C4-2B (cell line): ENCODE results near the gene RNPEP.

Experiments
- H3K27ac ChIP-seq: fragments of 450-650 bp; 2 replicates; pipeline ENCODE4 v1.5.1; 2017
- CTCF ChIP-seq: fragments of 450-650 bp; conservative IDR thresholded peaks from 2 replicates; pipeline ENCODE4 v1.5.1; 2017; ENCODE audit warnings: mild to moderate bottlenecking
- ZFX ChIP-seq: fragments of 450-650 bp; IDR thresholded peaks from 2 replicates; pipeline ENCODE4 v1.6.1; 2017

The RNPEP gene

GRCh38 chr1:201988601-201989000 lies 6.2 kb downstream of the RNPEP start:
- no peak overlapping the region for H3K27ac ChIP-seq
- TF ChIP-seq CTCF = no peak
- TF ChIP-seq ZFX = no peak

- peak overlapping the region; percentile 14; the same call in 1 of the 2 replicates for H3K27ac ChIP-seq
- TF ChIP-seq ZFX (no peak), CTCF (no peak)
Measured at GRCh38 chr1:201989354-201990128, 7.1 kb downstream of the RNPEP start.

GRCh38 chr1:201990427-201990826 lies 8.0 kb downstream of the RNPEP start:
- H3K27ac ChIP-seq = no peak overlapping the region; the same call in 1 of the 2 replicates
- TF ChIP-seq ZFX = no peak
- no peak for TF ChIP-seq CTCF

- TF ChIP-seq ZFX = no peak
- TF ChIP-seq CTCF = peak; percentile 90
Measured at GRCh38 chr1:201999625-202000238, 17.3 kb downstream of the RNPEP start.

GRCh38 chr1:202002507-202002906 lies 20.1 kb downstream of the RNPEP start:
- no peak for TF ChIP-seq ZFX
- no peak for TF ChIP-seq CTCF
- no peak overlapping the region for H3K27ac ChIP-seq

More at GRCh38 chr1:201999625-202000238, 17.3 kb downstream of the RNPEP start:
- H3K27ac ChIP-seq = no peak overlapping the region

- H3K27ac ChIP-seq = no peak overlapping the region
- TF ChIP-seq CTCF (no peak), ZFX (no peak)
Measured at GRCh38 chr1:202004711-202005110, 22.3 kb downstream of the RNPEP start.

- TF ChIP-seq ZFX (no peak), CTCF (peak; percentile 64)
- no peak overlapping the region for H3K27ac ChIP-seq
Measured at GRCh38 chr1:202005958-202006357, 23.5 kb downstream of the RNPEP start.
